Fibroblast of lung (primary cell): Measurements from ENCODE around the gene BDH1.
"Not testable (repeated sequence)": the region's sequence is repeated elsewhere in the genome, so short reads cannot be mapped to it uniquely, and the experiment has no call there.

Source experiments
- EZH2 ChIP-seq: IDR thresholded peaks from 2 replicates; pipeline ENCODE4 v1.5.1; 2012; ENCODE audit warnings: low read length, control low read depth, mild to moderate bottlenecking; ENCODE audit errors: missing control alignments
- TF ChIP-seq, protein P1 (sequence below), 2 donors: IDR thresholded peaks in 1 of 2; conservative IDR thresholded peaks in 1 of 2; 1 replicate in 1 of 2; 2 replicates in 1 of 2; pipeline ENCODE4 v1.5.1; 2011 to 2012; ENCODE audit warnings: low read length in 2 of 2, control low read depth in 1 of 2, inconsistent platforms in 1 of 2, low read depth in 1 of 2, mild to moderate bottlenecking in 1 of 2

DNA sequence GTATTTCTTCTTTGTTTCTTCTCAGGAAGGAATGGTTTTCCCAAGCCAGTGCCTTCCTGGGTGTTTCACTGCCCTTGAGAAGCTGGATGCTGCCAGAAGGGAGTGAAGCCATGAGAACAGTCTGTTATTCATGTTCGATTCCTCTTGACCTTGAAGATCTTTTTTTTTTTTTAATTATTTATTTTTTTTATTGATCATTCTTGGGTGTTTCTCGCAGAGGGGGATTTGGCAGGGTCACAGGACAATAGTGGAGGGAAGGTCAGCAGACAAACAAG is 45.7 kb upstream of the BDH1 start:
- TF ChIP-seq, protein P1, sequence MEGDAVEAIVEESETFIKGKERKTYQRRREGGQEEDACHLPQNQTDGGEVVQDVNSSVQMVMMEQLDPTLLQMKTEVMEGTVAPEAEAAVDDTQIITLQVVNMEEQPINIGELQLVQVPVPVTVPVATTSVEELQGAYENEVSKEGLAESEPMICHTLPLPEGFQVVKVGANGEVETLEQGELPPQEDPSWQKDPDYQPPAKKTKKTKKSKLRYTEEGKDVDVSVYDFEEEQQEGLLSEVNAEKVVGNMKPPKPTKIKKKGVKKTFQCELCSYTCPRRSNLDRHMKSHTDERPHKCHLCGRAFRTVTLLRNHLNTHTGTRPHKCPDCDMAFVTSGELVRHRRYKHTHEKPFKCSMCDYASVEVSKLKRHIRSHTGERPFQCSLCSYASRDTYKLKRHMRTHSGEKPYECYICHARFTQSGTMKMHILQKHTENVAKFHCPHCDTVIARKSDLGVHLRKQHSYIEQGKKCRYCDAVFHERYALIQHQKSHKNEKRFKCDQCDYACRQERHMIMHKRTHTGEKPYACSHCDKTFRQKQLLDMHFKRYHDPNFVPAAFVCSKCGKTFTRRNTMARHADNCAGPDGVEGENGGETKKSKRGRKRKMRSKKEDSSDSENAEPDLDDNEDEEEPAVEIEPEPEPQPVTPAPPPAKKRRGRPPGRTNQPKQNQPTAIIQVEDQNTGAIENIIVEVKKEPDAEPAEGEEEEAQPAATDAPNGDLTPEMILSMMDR (conservative IDR thresholded peaks at IDR 0.05 in 1 of 2, IDR thresholded peaks at IDR 0.05 in 1 of 2; ENCODE audit: low read depth in 1 of 2, low read length in 2 of 2) = not testable (repeated sequence)
- TF ChIP-seq EZH2 = not testable (repeated sequence)
